GM12873 (cell line): ENCODE results near the gene ADCY5.

Experiments
- CTCF ChIP-seq: IDR thresholded peaks from 2 replicates; pipeline ENCODE4 v1.5.1; 2012; ENCODE audit warnings: low read depth, mild to moderate bottlenecking, moderate library complexity, low read length, control low read depth; ENCODE audit not compliant: insufficient read depth; ENCODE audit errors: missing control alignments

The ADCY5 gene

GRCh38 chr3:123446610-123447109, 2.2 kb downstream of the ADCY5 start:
- TF ChIP-seq CTCF: no peak

GRCh38 chr3:123446210-123446609, 2.7 kb downstream of the ADCY5 start:
- no peak for TF ChIP-seq CTCF

- TF ChIP-seq CTCF: no peak
These were observed 3.2 kb downstream of the ADCY5 start for GRCh38 chr3:123445702-123446101.

- TF ChIP-seq CTCF: peak; percentile 2
These were observed 4.1 kb downstream of the ADCY5 start for GRCh38 chr3:123444744-123445143.

GRCh38 chr3:123444023-123444422, 4.9 kb downstream of the ADCY5 start:
- no peak for TF ChIP-seq CTCF

- no peak for TF ChIP-seq CTCF
These were observed 6.0 kb downstream of the ADCY5 start for GRCh38 chr3:123442908-123443307.

GRCh38 chr3:123442125-123442524, 6.8 kb downstream of the ADCY5 start:
- no peak for TF ChIP-seq CTCF
